IMR-90 (cell line): Measurements from ENCODE around the gene ILRUN. TPM values are rescaled to one million over a fixed set of nuclear protein-coding genes. Genes with fewer than 3 reads are reported as not detected.

Source experiments
- ATAC-seq: fragments of 200-7000 bp; cut with Tn5 transposase; 2 replicates; pipeline ENCODE4 v1.9.1; 2020; ENCODE audit warnings: low read depth, mild to moderate bottlenecking, moderate library complexity
- BruUV-seq: library from RNA; stranded (reverse); fragments of 400-500 nt; replicated peaks from 2 replicates; lab custom pipeline; 2021; lab: Mats Ljungman, UMichigan
- CTCF ChIA-PET: fragments of 300-600 bp; formaldehyde crosslinking; extraction: SDS; loops from one replicate; lab custom pipeline; 2021; ENCODE audit warnings: antibody characterized with exemption; lab: Yijun Ruan, JAX
- POLR2A ChIA-PET: fragments of 300-600 bp; sonication (Branson Sonifier 250); formaldehyde crosslinking; loops from one replicate; lab custom pipeline; 2022; ENCODE audit warnings: antibody characterized with exemption; ENCODE audit not compliant: unreplicated experiment; lab: Charles Lee
- DNase-seq: peaks from one replicate; pipeline ENCODE4 v3.0.0; 2013
- H2AFZ ChIP-seq: replicated peaks from 2 replicates; pipeline ENCODE3; 2013; ENCODE audit warnings: low read length, mild to moderate bottlenecking; ENCODE audit not compliant: poor library complexity
- H2AK5ac ChIP-seq: 2 replicates; pipeline ENCODE4 v1.6.1; 2013; ENCODE audit warnings: low read depth, low read length, inconsistent platforms
- H2AK9ac ChIP-seq: replicated peaks from 2 replicates; pipeline ENCODE3; 2013; ENCODE audit warnings: mild to moderate bottlenecking, low read depth, low read length, moderate library complexity; ENCODE audit not compliant: poor library complexity
- H2BK120ac ChIP-seq: 2 replicates; pipeline ENCODE4 v1.6.1; 2013; ENCODE audit warnings: low read depth, low read length, inconsistent platforms
- H2BK15ac ChIP-seq: 3 replicates; pipeline ENCODE4 v1.6.1; 2013; ENCODE audit warnings: low read depth, low read length, inconsistent platforms
- H2BK20ac ChIP-seq: 2 replicates; pipeline ENCODE4 v1.6.1; 2013; ENCODE audit warnings: low read depth, mild to moderate bottlenecking, inconsistent platforms, low read length, moderate library complexity
- H2BK5ac ChIP-seq: 2 replicates; pipeline ENCODE4 v1.6.1; 2013; ENCODE audit warnings: mild to moderate bottlenecking, low read depth, low read length, inconsistent platforms; ENCODE audit not compliant: poor library complexity, severe bottlenecking
- H3K14ac ChIP-seq: replicated peaks from 2 replicates; pipeline ENCODE4 v1.6.1; 2013; ENCODE audit warnings: low read depth, low read length, inconsistent platforms
- H3K18ac ChIP-seq: 2 replicates; pipeline ENCODE4 v1.6.1; 2013; ENCODE audit warnings: low read depth, low read length, control low read depth
- H3K23ac ChIP-seq: 2 replicates; pipeline ENCODE4 v1.6.1; 2013; ENCODE audit warnings: low read depth, low read length, inconsistent platforms
- H3K27ac ChIP-seq: 2 replicates; pipeline ENCODE4 v1.5.1; 2013; ENCODE audit warnings: mild to moderate bottlenecking, control low read depth, low read length; ENCODE audit not compliant: insufficient read depth
- H3K27me3 ChIP-seq: 2 replicates; pipeline ENCODE4 v1.6.1; 2013; ENCODE audit warnings: low read length; ENCODE audit not compliant: control insufficient read depth, insufficient read depth
- H3K36me3 ChIP-seq: 2 replicates; pipeline ENCODE4 v1.6.1; 2013; ENCODE audit warnings: low read length, mixed read lengths; ENCODE audit not compliant: control insufficient read depth, insufficient read depth
- H3K4ac ChIP-seq: 2 replicates; pipeline ENCODE4 v1.6.1; 2013; ENCODE audit warnings: low read depth, low read length, inconsistent platforms
- H3K4me1 ChIP-seq: 2 replicates; pipeline ENCODE4 v1.6.1; 2013; ENCODE audit warnings: low read length, mixed read lengths; ENCODE audit not compliant: control insufficient read depth, insufficient read depth
- H3K4me2 ChIP-seq: 2 replicates; pipeline ENCODE4 v1.6.1; 2013; ENCODE audit warnings: low read depth, mild to moderate bottlenecking, control low read depth, low read length, moderate library complexity
- H3K4me3 ChIP-seq: 2 replicates; pipeline ENCODE4 v1.5.1; 2013; ENCODE audit warnings: low read depth, mild to moderate bottlenecking, control low read depth, low read length, moderate library complexity; ENCODE audit not compliant: insufficient read depth
- H3K56ac ChIP-seq: 2 replicates; pipeline ENCODE4 v1.6.1; 2013; ENCODE audit warnings: low read length, inconsistent platforms; ENCODE audit not compliant: insufficient read depth; ENCODE audit errors: extremely low read depth
- H3K79me1 ChIP-seq, 2 experiments: 2 replicates each; pipeline ENCODE4 v1.6.1; 2013; ENCODE audit warnings: low read length in 2 of 2, inconsistent platforms in 1 of 2, low read depth in 1 of 2
- H3K9ac ChIP-seq: 2 replicates; pipeline ENCODE4 v1.6.1; 2013; ENCODE audit warnings: low read depth, low read length, control low read depth
- H3K9me1 ChIP-seq: 2 replicates; pipeline ENCODE4 v1.6.1; 2013; ENCODE audit warnings: low read length, inconsistent platforms; ENCODE audit not compliant: insufficient read depth
- H3K9me3 ChIP-seq: 2 replicates; pipeline ENCODE4 v1.6.1; 2013; ENCODE audit warnings: low read length; ENCODE audit not compliant: control insufficient read depth, insufficient read depth
- H4K20me1 ChIP-seq: 2 replicates; pipeline ENCODE4 v1.6.1; 2013; ENCODE audit warnings: low read length, inconsistent platforms; ENCODE audit not compliant: insufficient read depth
- H4K5ac ChIP-seq: 2 replicates; pipeline ENCODE4 v1.6.1; 2013; ENCODE audit warnings: mild to moderate bottlenecking, low read depth, low read length, control low read depth
- H4K8ac ChIP-seq, 2 experiments: 2 replicates each; pipeline ENCODE4 v1.6.1; 2013; ENCODE audit warnings: low read depth in 2 of 2, low read length in 2 of 2, control low read depth in 1 of 2, inconsistent platforms in 1 of 2
- H4K91ac ChIP-seq: 2 replicates; pipeline ENCODE4 v1.6.1; 2013; ENCODE audit warnings: low read depth, low read length, inconsistent platforms; ENCODE audit not compliant: insufficient read depth
- CEBPB ChIP-seq: IDR thresholded peaks from 2 replicates; pipeline ENCODE4 v1.6.1; 2012; ENCODE audit warnings: low read depth, low read length, improper control_type of control experiment
- CHD1 ChIP-seq: IDR thresholded peaks from 2 replicates; pipeline ENCODE4 v1.6.1; 2012; ENCODE audit warnings: low read depth, low read length, improper control_type of control experiment
- MAZ ChIP-seq: IDR thresholded peaks from 2 replicates; pipeline ENCODE4 v1.6.1; 2012; ENCODE audit warnings: low read depth, mild to moderate bottlenecking, low read length, improper control_type of control experiment, moderate library complexity, borderline replicate concordance
- NFE2L2 ChIP-seq: fragments of 150-350 bp; IDR thresholded peaks from 2 replicates; pipeline ENCODE4 v1.6.1; 2016; ENCODE audit warnings: low read depth, mild to moderate bottlenecking, low read length
- RAD21 ChIP-seq: IDR thresholded peaks from 2 replicates; pipeline ENCODE4 v1.6.1; 2012; ENCODE audit warnings: low read length, improper control_type of control experiment
- whole genome bisulfite sequencing, 2 experiments: methylation state at CpG; one replicate each; pipeline versions ENCODE4 v1.1.5 to v1.1.7; 2013; ENCODE audit warnings: missing lambda C conversion rate in 2 of 2; ENCODE audit not compliant: insufficient read length in 1 of 2; ENCODE audit errors: extremely low coverage in 2 of 2; 5-methylcytosine and 5-hydroxymethylcytosine counted together
- dilution Hi-C: fragments of 300-500 bp; cut with HindIII; formaldehyde crosslinking; loops from one replicate; pipeline ENCODE4 v1.14.3; 2018; ENCODE audit warnings: low sequenced_read_pairs; ENCODE audit not compliant: unreplicated experiment
- in situ Hi-C: fragments of 300-500 bp; cut with MboI; formaldehyde crosslinking; loops from 3 replicates; pipeline ENCODE4 v1.14.3; 2019; ENCODE audit warnings: low sequenced_read_pairs, inconsistent platforms, mixed read lengths
- intact Hi-C: fragments of 100-400 bp; cut with micrococcal nuclease; formaldehyde crosslinking; loops from 2 replicates; pipeline ENCODE4 v1.10.0; 2022
- polyA plus RNA-seq, 3 experiments: library from polyadenylated mRNA; depleted of rRNA; stranded (reverse); fragments of >200 nt; gene quantifications; 2 replicates each; pipeline ENCODE4 v1.2.3, GENCODE V29; 2012; ENCODE audit warnings: low replicate concordance in 1 of 3
- total RNA-seq: library from RNA; depleted of rRNA; stranded (reverse); fragments of >200 nt; gene quantifications from 2 replicates; pipeline ENCODE4 v1.2.3, GENCODE V29; 2012

ILRUN gene
- total and polyA plus RNA-seq, 2 of the 4 experiments (the other 2 are of a cell fraction), result 25.4 to 29.9 TPM

DNA sequence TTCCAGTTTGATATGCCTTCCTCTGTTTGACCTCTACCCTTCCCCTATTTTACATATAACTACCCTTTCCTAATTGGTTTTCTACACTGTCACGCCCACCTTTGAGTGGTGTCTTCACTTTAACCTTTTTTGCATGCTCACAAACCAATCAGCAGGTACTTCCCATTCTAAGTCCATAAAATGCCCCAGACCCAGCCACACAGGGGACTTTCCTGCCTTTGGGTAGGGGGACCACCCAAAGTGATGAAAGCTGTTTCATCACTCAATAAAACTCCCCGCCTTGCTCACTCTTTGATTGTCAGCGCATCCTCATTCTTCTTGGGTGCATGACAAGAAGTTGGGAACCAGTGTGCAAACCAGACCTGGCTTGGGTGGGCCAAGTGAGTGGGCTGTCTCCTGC lies 40.3 kb upstream of the ILRUN start:
- Histone ChIP-seq H3K23ac (no peak overlapping the region), H2AFZ (no peak overlapping the region), H3K4me1 (no peaks in the 10 kb centered on the region), H3K4me3 (no peak overlapping the region), H2BK5ac (no peak overlapping the region), H3K36me3 (no peaks in the 10 kb centered on the region), H4K8ac (no peak overlapping the region), H2AK9ac (no peak overlapping the region), H3K9me1 (no peaks in the 10 kb centered on the region), H3K27ac (no peak overlapping the region), H3K14ac (no peak overlapping the region), H3K9me3 (no peaks in the 10 kb centered on the region), H3K4ac (no peak overlapping the region), H3K56ac (no peak overlapping the region), H2BK15ac (no peak overlapping the region), H2BK120ac (no peak overlapping the region), H2BK20ac (no peak overlapping the region), H3K27me3 (no peaks in the 10 kb centered on the region), H3K79me1 (no peaks in the 10 kb centered on the region), H4K5ac (no peak overlapping the region), H3K18ac (no peak overlapping the region), H3K9ac (no peak overlapping the region), H3K4me2 (no peak overlapping the region), H4K91ac (no peak overlapping the region), H4K20me1 (no peaks in the 10 kb centered on the region), H2AK5ac (no peak overlapping the region)
- no peak for TF ChIP-seq MAZ
- no peak for TF ChIP-seq NFE2L2
- TF ChIP-seq CHD1, result no peak
- TF ChIP-seq RAD21, result no peak
- TF ChIP-seq CEBPB, result no peak
- ChIA-PET POLR2A (no interaction called here), CTCF (no interaction called here)
- intact Hi-C loops, result no loop called here
- ATAC-seq (no peak), DNase-seq (no peak)
- in situ Hi-C loops, result no loop called here
- WGBS, 2 experiments, result 60% methylated on average over 1 of the region's 3 CpGs; no CpG with 5 or more reads in 1 of the 2 experiments
- BruUV-seq, result no TSS peak
- dilution Hi-C loops, result no loop called here
